NB4 (cell line): ENCODE results near the gene KLF11.

Experiments used
- POLR2A ChIP-seq: IDR thresholded peaks from 2 replicates; pipeline ENCODE4 v1.6.1; 2011; ENCODE audit warnings: mild to moderate bottlenecking; ENCODE audit not compliant: insufficient read length; ENCODE audit errors: extremely low read depth
- TF ChIP-seq, protein P1 (sequence below): IDR thresholded peaks from one replicate; pipeline ENCODE4 v1.5.1; 2012; ENCODE audit warnings: low read depth, low read length

DNA sequence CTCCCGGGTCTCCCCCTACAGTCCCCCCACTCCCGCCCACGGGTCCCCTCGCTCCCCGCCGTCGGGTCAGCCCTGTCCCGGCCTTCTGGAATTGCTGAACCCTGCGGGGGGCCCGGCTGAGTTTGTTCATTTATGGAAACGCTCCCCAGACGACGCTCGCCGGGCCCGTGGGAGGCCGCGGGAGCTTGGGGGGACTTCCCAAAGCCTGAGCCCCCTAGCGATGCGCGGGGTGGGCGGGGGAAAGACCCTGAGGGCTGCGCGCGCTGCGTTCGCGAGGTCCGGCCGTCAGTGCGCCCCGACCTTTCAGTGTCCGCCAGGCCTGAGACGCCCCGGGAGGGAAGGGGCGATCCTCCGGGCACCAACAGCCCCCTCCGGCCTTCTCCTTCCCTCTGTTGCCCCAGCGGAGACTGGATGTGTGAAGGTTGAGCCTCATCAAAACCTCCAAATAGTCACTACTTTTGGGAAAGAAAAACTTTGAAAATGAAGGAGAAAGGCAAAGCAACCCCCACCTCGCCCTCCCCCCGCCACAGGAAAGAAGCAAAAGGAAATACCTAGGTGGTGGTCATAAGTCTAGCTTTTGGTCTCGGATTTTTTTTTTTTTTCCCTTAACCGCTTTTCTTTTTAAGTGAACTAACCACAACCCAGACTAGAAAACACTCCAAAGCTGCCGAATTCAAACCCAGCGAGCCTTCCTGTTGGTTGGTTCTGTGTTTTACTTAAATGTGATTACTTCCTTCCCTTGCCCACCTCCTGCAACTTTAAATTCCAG lies 37.4 kb downstream of the KLF11 start:
- TF ChIP-seq POLR2A = no peak
- TF ChIP-seq, protein P1, sequence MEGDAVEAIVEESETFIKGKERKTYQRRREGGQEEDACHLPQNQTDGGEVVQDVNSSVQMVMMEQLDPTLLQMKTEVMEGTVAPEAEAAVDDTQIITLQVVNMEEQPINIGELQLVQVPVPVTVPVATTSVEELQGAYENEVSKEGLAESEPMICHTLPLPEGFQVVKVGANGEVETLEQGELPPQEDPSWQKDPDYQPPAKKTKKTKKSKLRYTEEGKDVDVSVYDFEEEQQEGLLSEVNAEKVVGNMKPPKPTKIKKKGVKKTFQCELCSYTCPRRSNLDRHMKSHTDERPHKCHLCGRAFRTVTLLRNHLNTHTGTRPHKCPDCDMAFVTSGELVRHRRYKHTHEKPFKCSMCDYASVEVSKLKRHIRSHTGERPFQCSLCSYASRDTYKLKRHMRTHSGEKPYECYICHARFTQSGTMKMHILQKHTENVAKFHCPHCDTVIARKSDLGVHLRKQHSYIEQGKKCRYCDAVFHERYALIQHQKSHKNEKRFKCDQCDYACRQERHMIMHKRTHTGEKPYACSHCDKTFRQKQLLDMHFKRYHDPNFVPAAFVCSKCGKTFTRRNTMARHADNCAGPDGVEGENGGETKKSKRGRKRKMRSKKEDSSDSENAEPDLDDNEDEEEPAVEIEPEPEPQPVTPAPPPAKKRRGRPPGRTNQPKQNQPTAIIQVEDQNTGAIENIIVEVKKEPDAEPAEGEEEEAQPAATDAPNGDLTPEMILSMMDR = no peak
